Adrenal gland (tissue), 5 donors: Measurements from ENCODE around the gene GABPB1.

Experiments
- CTCF ChIP-seq, 6 experiments: fragments of 450-650 bp in 4 of 6; fragments of 200-600 bp in 2 of 6; sonication (generic) in 1 of 6; IDR thresholded peaks; 1 replicate in 5 of 6; 2 replicates in 1 of 6; pipeline versions ENCODE4 v1.5.1 to v1.8.0; 2016 to 2021; ENCODE audit warnings: antibody characterized with exemption in 6 of 6, mild to moderate bottlenecking in 2 of 6, moderate library complexity in 1 of 6
- POLR2A ChIP-seq, 2 donors: fragments of 450-650 bp; IDR thresholded peaks; one replicate each; pipeline ENCODE4 v1.6.1; 2017; ENCODE audit warnings: antibody characterized with exemption in 2 of 2, mild to moderate bottlenecking in 2 of 2, moderate library complexity in 1 of 2
- donor health status: DM: no; HTN: no; CAD: no.

- no peak for TF ChIP-seq CTCF (IDR thresholded peaks at IDR 0.05)
- peak; percentile 27 to 71 for TF ChIP-seq POLR2A (IDR thresholded peaks at IDR 0.05)
Observed at GRCh38 chr15:50354838-50355618, at the start of gene GABPB1.
